TTC549 (cell line): ENCODE data around the gene NLRP1.
A peak's percentile ranks its signal among the peaks of the same experiment; 100 is the strongest.

Source experiments
- FAIRE-seq: peaks from 2 replicates; lab custom pipeline; 2012; peaks lifted over from hg19 to GRCh38; lab: Jason Lieb, UNC

The NLRP1 gene

DNA sequence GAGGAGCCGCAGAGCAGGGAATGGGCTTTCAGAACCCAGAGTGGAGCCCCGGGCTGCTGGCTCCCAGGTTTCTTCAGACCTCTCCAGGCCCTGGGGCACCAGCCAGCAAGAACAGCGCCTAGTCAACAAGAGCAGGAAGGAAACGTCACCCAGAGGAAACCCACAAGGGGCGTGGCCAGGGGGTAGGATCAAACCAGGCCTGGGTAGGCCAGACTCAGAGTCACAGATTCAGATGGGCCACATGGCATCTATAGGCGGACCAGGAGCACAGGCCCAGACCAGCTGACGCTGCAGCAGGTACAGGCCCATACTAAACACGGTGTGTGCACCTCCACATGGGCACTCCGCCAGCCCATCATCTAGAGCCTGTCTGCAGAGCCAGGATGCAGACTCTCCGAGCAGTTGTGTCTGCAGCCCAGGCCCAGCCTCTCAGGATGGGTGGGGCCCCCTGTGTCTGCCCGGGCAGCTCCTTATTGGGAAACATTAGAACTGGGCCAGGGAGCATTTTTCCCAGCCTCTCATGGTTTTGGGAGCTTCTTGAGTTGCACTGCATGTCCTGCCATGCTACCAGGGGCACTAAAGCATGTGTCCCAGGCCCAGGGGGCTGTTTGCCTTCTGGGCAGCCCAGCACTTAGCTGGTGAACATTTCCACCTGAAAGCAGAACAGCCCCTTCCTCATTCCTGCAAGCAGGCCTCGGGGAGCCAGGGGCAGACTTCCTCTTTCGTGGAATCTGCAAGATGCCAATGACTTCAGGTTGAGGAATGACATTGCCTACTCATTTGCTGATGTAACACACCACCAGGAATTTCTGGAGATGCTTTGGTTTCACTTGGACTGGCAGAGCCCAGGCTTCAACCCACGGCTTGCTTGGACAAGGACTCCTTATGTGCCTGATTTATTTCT is at the start of gene NLRP1:
Gene NLRP1 (minus strand): TSS at position 127 of the 904 bp plus-strand sequence. CDS start 552 bp downstream, outside the sequence.
- no peak for FAIRE-seq

- FAIRE-seq: no peak
These were observed 47.8 kb upstream of the NLRP1 start for GRCh38 chr17:5631958-5632590.

GRCh38 chr17:5630434-5630833 is 46.1 kb upstream of the NLRP1 start:
- no peak for FAIRE-seq

DNA sequence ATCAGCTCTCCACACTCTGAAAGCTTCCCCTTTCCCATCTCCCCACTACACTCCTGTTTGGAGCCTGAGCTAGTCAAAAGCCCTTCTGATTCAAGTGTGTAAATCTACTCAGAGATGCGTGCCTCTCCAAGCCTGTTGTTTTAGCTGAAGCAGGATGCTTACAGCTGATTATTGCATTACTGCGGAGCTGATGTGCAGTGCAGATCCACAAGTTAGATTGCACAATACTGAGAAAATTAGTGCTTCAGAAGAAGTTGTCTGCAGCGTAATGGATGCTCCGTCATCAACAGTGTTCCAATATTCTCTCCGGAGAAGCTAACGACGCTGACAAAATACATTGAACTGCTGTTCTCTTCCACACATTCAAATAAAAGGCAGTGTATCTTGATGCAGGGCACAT is 44.8 kb upstream of the NLRP1 start:
- no peak for FAIRE-seq

- no peak for FAIRE-seq
These were observed 44.0 kb upstream of the NLRP1 start for GRCh38 chr17:5628262-5628661.

GRCh38 chr17:5624211-5624610 is 39.9 kb upstream of the NLRP1 start:
- no peak for FAIRE-seq

- FAIRE-seq: no peak
These were observed 37.4 kb upstream of the NLRP1 start for GRCh38 chr17:5621729-5622128.

- FAIRE-seq: no peak
These were observed 36.7 kb upstream of the NLRP1 start for GRCh38 chr17:5621026-5621425.

- no peak for FAIRE-seq
These were observed 34.9 kb upstream of the NLRP1 start for GRCh38 chr17:5619088-5619740.

DNA sequence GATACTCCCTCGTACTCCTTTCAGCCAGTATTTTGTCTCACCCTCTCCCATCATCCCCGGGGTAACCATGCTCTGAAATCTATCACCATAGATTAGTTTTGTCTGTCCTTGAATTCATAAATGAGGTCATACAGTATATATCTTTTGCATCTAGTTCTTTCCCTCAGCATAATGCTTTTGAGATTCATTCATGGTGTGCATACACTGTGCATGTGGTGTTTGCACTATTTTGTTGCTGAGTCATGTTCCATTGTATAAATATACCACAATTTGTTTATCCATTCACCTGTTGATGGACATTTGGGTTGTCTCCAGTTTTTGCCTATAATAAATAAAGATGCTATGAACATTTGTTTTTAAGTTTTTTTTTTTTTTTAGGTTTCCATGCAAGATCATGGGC is 34.2 kb upstream of the NLRP1 start:
- FAIRE-seq: no peak

- FAIRE-seq: no peak
These were observed 31.2 kb upstream of the NLRP1 start for GRCh38 chr17:5615476-5615875.

DNA sequence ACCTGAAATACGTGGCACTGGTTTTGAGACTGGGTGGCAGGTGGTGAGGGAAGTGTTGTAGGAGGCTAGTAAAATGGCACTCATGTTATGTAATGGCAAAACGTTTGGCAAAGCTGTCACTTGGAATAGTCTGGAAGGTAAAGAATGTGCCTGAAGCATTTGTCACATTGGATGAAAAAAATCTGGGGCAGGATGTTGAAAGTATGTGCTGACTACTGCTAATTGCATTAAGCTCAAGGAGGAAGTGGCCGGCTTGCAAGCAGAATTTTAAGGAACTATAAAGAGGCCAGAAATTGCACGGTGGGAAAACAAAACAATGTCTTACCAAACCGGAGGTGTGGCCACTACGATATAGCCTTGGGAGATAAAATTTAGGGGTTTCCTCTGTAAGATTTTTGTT is 26.6 kb upstream of the NLRP1 start:
- no peak for FAIRE-seq

DNA sequence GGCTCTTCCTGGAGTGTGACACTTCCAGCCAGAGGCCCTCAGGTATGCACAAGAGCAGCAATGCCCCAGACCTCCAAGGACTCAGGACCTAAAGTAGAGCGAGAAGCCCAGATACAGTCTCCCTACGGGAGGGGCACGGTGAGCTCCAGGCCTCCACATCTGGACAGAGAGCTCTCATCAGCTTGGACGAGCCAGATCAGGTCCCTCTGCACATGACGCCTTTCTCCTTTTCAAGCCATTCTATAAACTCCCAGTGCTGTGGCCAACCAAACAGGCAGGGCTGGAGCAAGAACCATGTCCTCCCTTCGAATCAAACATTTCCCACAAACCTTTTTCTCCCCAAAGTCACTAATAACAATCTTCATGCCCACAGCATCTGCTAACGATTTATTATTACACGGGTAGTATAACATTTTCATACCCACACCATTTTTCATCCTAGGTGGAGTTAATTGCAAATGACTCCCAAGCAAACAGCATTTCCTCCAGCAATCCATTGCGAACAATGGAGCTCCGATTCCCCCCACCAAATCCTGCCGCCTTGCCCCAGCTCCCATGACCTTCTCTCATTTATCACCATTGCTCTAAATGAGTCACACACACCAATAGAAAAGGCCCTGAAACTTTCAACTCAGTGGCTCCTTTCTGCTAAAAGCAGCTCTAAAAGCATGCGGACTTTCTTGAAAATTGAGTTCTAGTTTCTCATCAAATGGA is 24.2 kb upstream of the NLRP1 start:
- no peak for FAIRE-seq

GRCh38 chr17:5607946-5608345 is 23.6 kb upstream of the NLRP1 start:
- no peak for FAIRE-seq

GRCh38 chr17:5605452-5605851 is 21.1 kb upstream of the NLRP1 start:
- no peak for FAIRE-seq

DNA sequence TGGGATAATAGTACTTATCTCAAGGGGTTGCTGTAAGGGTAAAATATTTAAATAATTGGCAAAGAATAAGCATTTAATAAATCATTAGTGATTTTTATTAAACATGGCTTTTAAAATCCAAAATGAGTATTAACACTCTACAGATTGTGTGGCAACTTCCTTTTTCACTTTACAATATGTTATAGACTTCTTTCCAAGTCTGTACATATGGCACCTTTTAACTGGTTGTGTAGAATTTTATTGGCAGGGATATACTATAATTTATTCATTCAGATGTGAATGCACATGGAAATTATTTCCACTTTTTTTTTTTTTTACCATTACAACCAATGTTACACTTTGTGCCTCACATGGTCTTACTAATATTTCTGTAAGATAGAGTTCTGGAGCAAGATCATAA is 15.7 kb upstream of the NLRP1 start:
- FAIRE-seq: no peak

DNA sequence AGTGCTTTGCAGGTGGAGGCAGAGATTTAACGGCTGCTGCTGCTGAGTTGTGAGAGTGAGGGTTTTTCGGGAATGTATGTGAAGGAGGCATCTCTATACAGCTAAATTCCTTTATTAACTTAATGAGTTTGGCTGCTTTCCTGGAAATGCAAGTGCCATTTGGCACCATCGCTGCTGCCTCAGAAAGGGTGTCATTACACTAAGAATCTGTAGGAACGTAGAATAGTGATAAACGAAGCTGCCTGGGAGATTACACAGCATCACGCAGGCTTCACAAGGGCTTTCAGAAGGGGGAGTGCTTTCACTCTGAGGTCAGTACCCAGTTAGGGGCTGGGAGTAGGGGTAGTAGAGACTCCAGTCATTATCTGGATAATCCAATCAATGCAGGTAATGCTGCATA is 14.1 kb upstream of the NLRP1 start:
- no peak for FAIRE-seq

GRCh38 chr17:5596421-5596820 is 12.1 kb upstream of the NLRP1 start:
- no peak for FAIRE-seq

- FAIRE-seq: no peak
These were observed 11.5 kb upstream of the NLRP1 start for GRCh38 chr17:5595831-5596230.

- peak; percentile 36 for FAIRE-seq
These were observed 8.1 kb upstream of the NLRP1 start for GRCh38 chr17:5592382-5592781.

DNA sequence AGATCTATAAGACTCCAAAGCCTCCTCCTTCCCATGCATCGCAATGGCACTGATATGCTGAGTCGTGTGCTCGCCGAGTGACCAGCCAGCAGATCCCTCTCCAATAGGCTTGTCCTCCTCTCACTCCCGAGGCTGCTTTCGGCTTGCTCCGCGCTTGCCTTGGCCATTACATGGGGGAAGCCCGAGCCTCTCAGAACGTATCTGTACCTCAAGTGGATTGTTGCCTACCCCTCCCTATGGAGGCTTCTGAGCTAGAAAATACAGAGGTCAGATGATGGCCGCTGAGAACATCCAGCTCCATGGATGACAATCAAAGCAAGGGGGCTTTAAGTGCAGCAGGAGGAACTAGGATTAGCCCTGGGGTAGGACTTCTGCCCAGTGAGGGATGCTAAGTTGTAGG is 7.7 kb upstream of the NLRP1 start:
- no peak for FAIRE-seq

- FAIRE-seq: no peak
These were observed 4.3 kb upstream of the NLRP1 start for GRCh38 chr17:5588584-5588983.
